Right lobe of liver (tissue), 6 donors: Measurements from ENCODE around the gene B4GALNT1. TPM values are rescaled to one million over a fixed set of nuclear protein-coding genes. Genes with fewer than 3 reads are reported as not detected.
"Not testable (repeated sequence)": the region's sequence is repeated elsewhere in the genome, so short reads cannot be mapped to it uniquely, and the experiment has no call there.

Experiments used
- ATAC-seq, 4 donors: fragments of 200-7000 bp; cut with Tn5 transposase; one replicate each; pipeline ENCODE4 v1.9.1; 2020; ENCODE audit warnings: mild to moderate bottlenecking in 4 of 4, moderate library complexity in 4 of 4
- DNase-seq, 3 donors: peaks; one replicate each; pipeline ENCODE4 v3.0.0-alpha.2; 2020
- H3K27ac ChIP-seq, 3 donors: fragments of 200-600 bp; one replicate each; pipeline ENCODE4 v1.8.0; 2022
- H3K27me3 ChIP-seq, 2 donors: fragments of 200-600 bp; one replicate each; pipeline ENCODE4 v1.8.0; 2022
- H3K36me3 ChIP-seq, 4 donors: fragments of 200-600 bp; sonication (generic) in 1 of 4; one replicate each; pipeline versions ENCODE4 v1.5.1 to v1.8.0; 2017 to 2022; ENCODE audit warnings: control low read depth in 1 of 4
- H3K4me1 ChIP-seq, 4 donors: fragments of 200-600 bp; sonication (generic) in 1 of 4; one replicate each; pipeline versions ENCODE4 v1.5.1 to v1.8.0; 2017 to 2022; ENCODE audit warnings: control low read depth in 1 of 4
- H3K4me3 ChIP-seq, 3 donors: fragments of 200-600 bp; one replicate each; pipeline ENCODE4 v1.8.0; 2022
- H3K9me3 ChIP-seq, 4 donors: fragments of 200-600 bp; sonication (generic) in 1 of 4; one replicate each; pipeline versions ENCODE4 v1.5.1 to v1.8.0; 2017 to 2022; ENCODE audit warnings: control low read depth in 1 of 4
- CTCF ChIP-seq, 4 donors: fragments of 200-600 bp in 3 of 4; fragments of 450-650 bp in 1 of 4; IDR thresholded peaks; one replicate each; pipeline versions ENCODE4 v1.5.1 to v1.8.0; 2016 to 2022; ENCODE audit warnings: antibody characterized with exemption in 4 of 4, mild to moderate bottlenecking in 2 of 4
- POLR2A ChIP-seq: fragments of 450-650 bp; IDR thresholded peaks from one replicate; pipeline ENCODE4 v1.6.1; 2017; ENCODE audit warnings: antibody characterized with exemption, mild to moderate bottlenecking
- WGBS: methylation state at CpG from one replicate; pipeline ENCODE4 v1.1.6; 2018; ENCODE audit warnings: low coverage, low lambda C conversion rate; ENCODE audit not compliant: insufficient coverage; ENCODE audit errors: missing lambda C conversion rate; 5-methylcytosine and 5-hydroxymethylcytosine counted together
- intact Hi-C, 2 donors: fragments of 100-400 bp; cut with DNase I; formaldehyde crosslinking; loops; one replicate each; pipeline versions ENCODE4 v1.11.2 to v1.14.1; 2022
- total RNA-seq, 6 experiments: library from RNA; depleted of rRNA in 2 of 6; stranded (reverse); fragments of >200 nt in 2 of 6; fragmentation: NEBNext Ultra II Directional in 3 of 6; extraction: Animal tissue kit (Norgen Biotek cat#: 25700) in 3 of 6; gene quantifications; one replicate each; pipeline versions ENCODE4 v1.1.0 to v1.2.4, GENCODE V29; 2016 to 2023
- donor health status: DM: no; HTN: yes; CAD: no.
- donor health status: DM: no; HTN: no; CAD: no.
- donor health status: DM: no; HTN: no; CAD: no.
- donor health status: DM: no; HTN: yes; CAD: no.
- donor health status: DM: no; HTN: yes; CAD: no.

B4GALNT1 gene
- total RNA-seq, 6 experiments from 2014 or later = 0.44 to 3.6 (median 0.78) TPM

- peak within 1 kb of the TSS; percentile 93 to 98 (median 96) for H3K4me3 ChIP-seq
- intact Hi-C loops = no loop called here
- peak; percentile 88 to 91 (median 89) for DNase-seq
- H3K9me3 ChIP-seq = no peaks in the 10 kb centered on the region
- no peak for TF ChIP-seq CTCF (IDR thresholded peaks at IDR 0.05)
- peak; percentile 66 for TF ChIP-seq POLR2A
- under 1% methylated on average over 28 of the region's 69 CpGs for WGBS
- ATAC-seq = peak; percentile 96 to 98 (median 98)
- H3K36me3 ChIP-seq = peaks cover 0 to 6% (median 0%) of the 10 kb centered on the region in 4 donors
- H3K27ac ChIP-seq = peak within 1 kb of the TSS in 1 of 3 donors; percentile 51
- H3K4me1 ChIP-seq = peaks cover 0 to 21% (median 5%) of the 10 kb centered on the region in 4 donors
- H3K27me3 ChIP-seq = no peaks in the 10 kb centered on the region
Measured at GRCh38 chr12:57590864-57591781, 41.9 kb downstream of the B4GALNT1 start, which contains the start of gene PIP4K2C. TSS of gene PIP4K2C (plus strand) at chr12:57591192. CDS start at chr12:57591290, 98 bp downstream.

- H3K9me3 ChIP-seq = no peaks in the 10 kb centered on the region
- intact Hi-C loops = no loop called here
- TF ChIP-seq CTCF (IDR thresholded peaks at IDR 0.05) (no peak), POLR2A (no peak)
- 9% methylated on average over 2 of the region's 2 CpGs for WGBS
- H3K27ac ChIP-seq = peak overlapping the region in 1 of 3 donors; percentile 35
- H3K4me3 ChIP-seq = peak overlapping the region; percentile 93 to 98 (median 96)
- DNase-seq (no peak), ATAC-seq (no peak)
- H3K36me3 ChIP-seq = no peaks in the 10 kb centered on the region
- H3K4me1 ChIP-seq = peaks cover 0 to 21% (median 5%) of the 10 kb centered on the region in 4 donors
- H3K27me3 ChIP-seq = no peaks in the 10 kb centered on the region
Measured at GRCh38 chr12:57590479-57590863, 42.5 kb downstream of the B4GALNT1 start.

- DNase-seq, intact Hi-C loops, H3K36me3 ChIP-seq, H3K4me3 ChIP-seq, H3K27ac ChIP-seq, ATAC-seq, H3K27me3 ChIP-seq, H3K9me3 ChIP-seq: not testable (repeated sequence)
- peaks cover 0 to 21% (median 5%) of the 10 kb centered on the region in 4 donors for H3K4me1 ChIP-seq
- 91% methylated on average over 11 of the region's 15 CpGs for WGBS
Measured at GRCh38 chr12:57588951-57589610, 43.9 kb downstream of the B4GALNT1 start.

GRCh38 chr12:57586832-57587429 is 46.1 kb downstream of the B4GALNT1 start:
- intact Hi-C loops = no loop called here
- Histone ChIP-seq H3K9me3 (no peaks in the 10 kb centered on the region), H3K27ac (no peak overlapping the region), H3K27me3 (no peaks in the 10 kb centered on the region), H3K4me3 (no peak overlapping the region), H3K4me1 (peaks cover 0 to 21% (median 4%) of the 10 kb centered on the region in 4 donors), H3K36me3 (no peaks in the 10 kb centered on the region)
- TF ChIP-seq CTCF (IDR thresholded peaks at IDR 0.05) (no peak), POLR2A (no peak)
- DNase-seq = no peak
- ATAC-seq = peak; percentile 48 to 67 (median 60)
- WGBS = 44% methylated on average over 3 of the region's 3 CpGs
